Activated CD8-positive, alpha-beta memory T cell treated with anti-CD3 and anti-CD28 coated beads, Interleukin-2, amount 50 U/mL, for 48 hours (primary cell): ENCODE measurements around the gene ANO5.

ENCODE experiments used
- DNase-seq: peaks from one replicate; pipeline ENCODE4 v3.0.0-alpha.2; 2020

Gene ANO5

GRCh38 chr11:22192642-22193347 lies at the start of gene ANO5:
ANO5 (plus strand) TSS chr11:22193085; CDS start chr11:22193493, 408 bp downstream.
- peak; percentile 44 for DNase-seq

- DNase-seq = no peak
Measured at GRCh38 chr11:22151649-22152197, 41.2 kb upstream of the ANO5 start.

DNA sequence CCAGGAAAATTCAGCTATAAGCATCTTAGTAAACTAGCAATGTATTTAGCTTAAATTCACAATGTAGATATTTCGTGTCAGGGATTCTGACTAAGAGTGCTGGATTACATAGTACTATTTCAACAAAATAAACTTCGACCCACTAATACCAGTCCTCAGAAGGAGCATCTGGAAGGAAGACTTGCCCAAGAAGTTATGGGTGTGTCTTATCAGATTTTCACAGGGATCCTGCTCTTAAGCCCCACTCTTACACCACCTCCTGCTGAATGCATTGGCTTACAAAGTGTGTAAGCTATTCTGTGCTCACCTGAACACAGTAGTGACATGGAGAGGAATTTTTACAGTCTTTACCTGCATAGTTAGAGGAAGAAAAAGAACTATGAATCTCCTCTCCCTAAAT lies 35.4 kb upstream of the ANO5 start:
- DNase-seq = no peak

DNA sequence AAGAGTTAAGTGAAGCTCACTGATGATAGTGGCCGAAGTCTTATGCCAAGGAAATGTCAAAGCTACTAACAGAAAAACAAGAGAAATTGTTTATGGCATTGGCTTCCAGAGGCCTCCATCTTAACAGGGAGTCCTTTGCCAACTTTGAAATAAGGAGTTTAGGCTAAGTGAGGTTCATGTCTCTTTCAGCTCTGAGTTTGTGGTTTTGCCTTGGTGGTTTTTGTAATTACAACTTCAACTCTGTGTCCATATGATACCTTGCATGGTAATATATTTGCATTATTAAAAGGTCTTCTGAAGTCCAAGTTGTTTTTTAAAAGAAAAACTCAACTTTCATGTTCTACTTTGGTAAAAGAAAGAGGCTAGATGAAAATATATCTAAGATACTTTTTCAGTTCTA lies 31.4 kb upstream of the ANO5 start:
- no peak for DNase-seq

GRCh38 chr11:22162756-22163155 lies 30.1 kb upstream of the ANO5 start:
- DNase-seq = no peak

- DNase-seq = no peak
Measured at GRCh38 chr11:22163394-22163797, 29.5 kb upstream of the ANO5 start.

DNA sequence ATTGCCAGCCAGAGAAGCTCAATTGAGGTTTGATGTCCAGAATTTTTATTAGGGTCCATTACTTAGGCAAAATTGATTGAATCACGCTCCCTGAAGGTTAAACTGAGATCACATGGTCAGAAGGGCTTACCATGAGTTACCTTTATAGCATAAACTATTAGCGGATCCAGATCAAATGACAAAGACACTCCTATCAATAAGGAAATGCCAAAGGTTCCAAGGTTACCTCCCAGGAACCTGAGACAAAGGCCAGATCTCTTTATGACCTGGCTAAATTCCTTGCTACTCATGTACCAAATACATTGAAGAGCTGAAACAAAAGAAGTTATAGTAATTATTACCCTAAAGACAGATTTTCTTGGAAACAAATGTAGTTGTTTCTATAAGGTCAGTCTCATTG lies 27.8 kb upstream of the ANO5 start:
- no peak for DNase-seq

- no peak for DNase-seq
Measured at GRCh38 chr11:22165759-22166513, 26.9 kb upstream of the ANO5 start.

- no peak for DNase-seq
Measured at GRCh38 chr11:22169833-22170232, 23.1 kb upstream of the ANO5 start.

DNA sequence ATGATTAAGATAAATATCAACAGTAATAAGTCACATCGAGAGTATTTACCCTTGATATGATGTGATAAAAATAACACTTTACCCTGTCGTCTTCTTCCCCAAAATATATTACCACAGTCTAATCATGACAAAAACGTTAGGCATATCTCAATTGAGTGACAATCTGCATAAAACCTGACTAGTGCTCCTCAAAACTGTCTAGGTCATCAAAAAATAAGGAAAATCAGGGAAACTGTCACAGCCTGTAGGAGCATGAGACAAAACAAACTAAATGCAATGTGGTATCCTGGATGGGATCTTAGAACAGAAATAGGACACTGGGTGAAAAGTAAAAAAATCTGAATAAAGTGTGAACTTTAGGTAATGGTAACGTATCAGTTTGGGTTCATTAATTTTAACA lies 19.4 kb upstream of the ANO5 start:
- DNase-seq = no peak

DNA sequence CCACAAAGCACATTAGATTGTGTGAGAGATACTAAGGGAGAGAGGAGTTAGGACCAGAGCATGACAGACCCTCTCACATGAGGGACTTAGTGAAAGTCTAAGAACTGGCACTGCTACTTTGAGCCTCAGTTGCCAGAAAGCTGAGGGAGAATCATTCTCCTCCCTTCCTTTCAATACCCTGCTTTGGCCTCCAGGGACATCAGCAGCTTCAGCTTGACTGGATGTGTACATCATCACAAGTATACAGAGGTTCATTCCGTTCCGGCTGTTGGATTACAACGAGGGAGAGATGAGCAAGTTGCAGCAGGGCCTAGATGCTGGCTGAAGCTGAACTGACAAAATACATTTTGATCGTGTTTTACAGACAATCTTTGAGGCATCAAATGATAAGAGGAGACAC lies 15.7 kb upstream of the ANO5 start:
- DNase-seq = no peak

DNA sequence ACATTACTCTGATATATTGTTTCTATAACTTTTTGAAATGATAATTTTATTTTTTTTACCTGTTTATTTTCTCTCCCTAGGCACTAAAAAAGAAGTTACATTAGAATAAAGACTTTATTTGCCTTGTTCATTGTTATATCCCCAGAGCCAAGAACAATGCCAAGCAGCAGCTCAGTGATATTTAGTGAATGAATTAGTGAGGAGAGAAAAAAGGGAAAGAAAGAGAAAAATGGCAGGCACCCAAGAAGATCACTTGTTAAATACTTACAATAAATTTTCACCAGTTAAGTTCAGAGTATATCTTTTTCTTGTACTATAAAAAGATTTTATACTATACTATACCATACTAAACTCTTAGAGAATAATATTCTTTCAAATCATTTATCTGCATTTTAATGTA lies 13.3 kb upstream of the ANO5 start:
- DNase-seq = no peak

DNA sequence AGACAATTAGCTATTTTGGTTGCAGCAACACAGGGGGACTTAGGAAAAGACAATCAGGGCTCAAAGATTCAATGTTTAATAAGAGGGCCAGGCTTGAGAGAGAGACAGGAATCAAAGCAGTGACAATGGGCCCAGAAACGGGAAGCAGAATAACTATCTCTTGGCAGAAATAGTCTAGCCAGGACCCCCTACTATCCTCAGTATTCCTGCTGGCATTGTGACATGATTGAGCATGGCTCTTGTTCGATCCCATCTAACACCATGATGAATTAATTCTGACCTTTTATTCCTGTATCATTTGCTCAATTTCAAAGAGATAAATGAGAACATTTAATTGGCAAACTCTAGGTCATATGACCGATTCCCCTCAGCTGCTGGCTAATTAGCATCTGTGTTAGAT lies 12.8 kb upstream of the ANO5 start:
- DNase-seq = no peak

- no peak for DNase-seq
Measured at GRCh38 chr11:22189660-22190059, 3.2 kb upstream of the ANO5 start.

GRCh38 chr11:22190827-22191463 lies 1.9 kb upstream of the ANO5 start:
- DNase-seq = no peak

DNA sequence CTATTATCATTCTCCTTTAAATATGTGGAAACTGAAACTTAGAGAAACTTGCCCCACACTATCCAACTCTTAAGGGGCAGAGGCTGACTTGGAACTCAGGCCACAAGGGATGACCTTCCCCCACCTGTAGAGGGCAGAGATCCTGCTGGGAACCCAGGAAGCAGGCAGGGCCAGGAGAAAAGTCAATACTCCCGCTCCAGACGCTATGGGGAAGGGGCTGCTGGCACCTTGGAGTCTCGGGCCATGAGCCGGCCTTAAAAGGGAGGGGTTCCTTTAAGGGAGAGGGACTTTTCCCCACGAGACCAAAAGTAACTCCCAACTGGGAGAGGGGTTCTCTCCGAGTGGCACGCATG lies 620 bp upstream of the ANO5 start:
- no peak for DNase-seq

DNA sequence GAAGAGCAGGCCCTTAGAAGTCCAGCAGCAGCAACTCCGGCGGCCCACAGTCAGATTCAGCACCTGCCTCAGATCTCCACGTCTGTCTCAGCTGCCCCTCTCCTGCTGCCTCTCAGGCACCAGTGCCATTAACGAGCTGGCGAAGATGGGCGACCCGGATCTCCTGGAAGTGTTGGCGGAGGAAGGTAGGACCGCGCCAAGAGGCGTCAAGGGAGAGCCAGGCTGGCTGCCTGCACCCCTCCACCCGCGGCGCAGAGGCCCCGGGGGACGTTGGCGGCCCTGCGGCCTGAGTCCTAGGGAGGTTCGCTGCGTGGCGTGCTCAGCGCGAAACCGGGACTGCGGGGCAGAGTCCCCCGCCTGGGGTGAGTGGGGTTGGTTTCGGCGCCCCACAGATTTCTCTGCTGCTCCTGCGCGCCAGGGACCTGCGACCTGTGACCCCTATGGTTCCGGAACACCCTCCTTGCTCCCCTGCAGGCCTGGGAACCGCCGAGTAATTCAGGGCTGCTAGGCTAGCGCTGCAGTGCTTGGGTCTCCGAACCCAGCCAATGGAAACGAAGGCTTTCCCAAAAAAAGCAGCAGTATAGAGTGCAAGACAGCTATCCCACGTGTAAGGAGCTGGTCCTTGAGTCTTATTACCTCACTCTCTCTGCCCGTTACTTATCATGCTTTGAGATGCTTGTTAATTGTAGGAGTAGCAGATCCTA lies 615 bp downstream of the ANO5 start:
- peak; percentile 44 for DNase-seq

DNA sequence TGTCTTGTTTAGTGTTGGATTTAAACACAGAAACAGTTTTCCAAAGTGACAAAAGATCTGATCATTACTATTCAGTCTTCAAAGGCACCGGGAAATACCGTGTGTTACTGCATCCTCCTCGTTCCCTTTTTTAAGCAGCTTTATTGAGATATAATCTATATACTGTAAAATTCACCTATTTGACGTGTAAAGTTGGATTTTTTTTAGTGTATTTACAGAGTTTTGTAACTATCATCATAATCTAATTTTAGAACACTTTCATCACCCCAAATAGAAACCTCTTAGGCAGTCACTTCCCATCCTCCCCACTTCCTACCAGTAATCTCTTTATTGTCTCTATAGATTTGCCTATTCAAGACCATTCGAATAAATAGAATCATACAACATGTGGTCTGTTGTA lies 1.4 kb downstream of the ANO5 start:
- DNase-seq = no peak

DNA sequence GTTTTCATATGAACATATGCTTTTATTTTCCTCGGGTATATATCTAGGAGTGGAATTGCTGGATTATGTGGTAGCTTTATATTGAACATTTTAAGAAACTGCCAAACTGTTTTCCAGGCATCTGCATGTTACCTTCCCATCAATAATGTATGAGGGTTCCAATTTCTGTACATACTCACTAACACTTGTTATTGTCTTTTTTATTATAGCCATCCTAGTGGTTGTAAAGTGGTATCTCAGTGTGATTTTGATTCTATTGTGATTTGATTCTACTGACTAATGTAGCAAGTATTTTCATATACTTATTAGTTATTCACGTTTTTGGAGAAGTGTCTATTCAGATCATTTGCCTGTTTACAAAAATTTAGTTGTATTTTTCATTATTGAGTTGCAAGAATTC lies 2.0 kb downstream of the ANO5 start:
- DNase-seq = no peak

DNA sequence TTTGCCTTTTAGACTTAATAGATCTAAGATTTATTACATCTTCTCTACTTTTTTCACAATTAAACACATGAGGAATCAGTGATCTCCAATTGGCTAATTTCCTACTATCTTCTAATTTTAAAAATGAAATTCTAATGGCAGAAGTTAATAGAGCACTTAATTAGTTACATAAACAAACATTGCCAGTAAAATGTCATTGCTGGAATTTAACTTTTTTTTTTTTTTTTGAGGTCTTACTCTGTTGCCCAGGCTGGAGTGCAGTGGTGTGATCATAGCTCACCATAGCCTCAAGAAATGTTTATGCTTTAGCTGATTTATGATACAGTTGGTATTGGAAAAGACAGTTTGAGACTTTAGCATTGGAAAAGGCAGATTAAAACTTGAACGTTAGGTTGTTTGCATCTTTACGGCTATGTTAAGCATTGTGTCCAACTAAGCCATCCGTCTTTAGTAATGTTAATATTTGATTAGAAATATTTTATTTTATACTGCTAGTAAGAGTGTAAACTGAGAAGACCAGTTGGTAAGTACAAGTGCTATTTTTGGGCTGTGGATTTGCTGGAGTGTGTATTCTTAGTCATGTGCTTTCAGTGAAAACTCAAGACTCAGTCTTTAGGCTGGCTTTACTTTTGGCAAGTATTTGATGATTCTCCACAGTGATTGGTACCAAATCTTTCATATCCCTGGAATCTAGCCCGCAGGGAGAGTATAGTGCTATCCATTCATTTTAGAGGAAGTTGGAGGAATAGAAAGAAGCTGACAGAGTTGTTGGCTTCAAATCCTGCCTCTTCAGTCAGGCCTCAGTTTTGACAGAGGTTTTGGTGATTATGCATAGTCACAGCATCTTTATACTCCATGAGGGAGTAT lies 4.5 kb downstream of the ANO5 start:
- no peak for DNase-seq

DNA sequence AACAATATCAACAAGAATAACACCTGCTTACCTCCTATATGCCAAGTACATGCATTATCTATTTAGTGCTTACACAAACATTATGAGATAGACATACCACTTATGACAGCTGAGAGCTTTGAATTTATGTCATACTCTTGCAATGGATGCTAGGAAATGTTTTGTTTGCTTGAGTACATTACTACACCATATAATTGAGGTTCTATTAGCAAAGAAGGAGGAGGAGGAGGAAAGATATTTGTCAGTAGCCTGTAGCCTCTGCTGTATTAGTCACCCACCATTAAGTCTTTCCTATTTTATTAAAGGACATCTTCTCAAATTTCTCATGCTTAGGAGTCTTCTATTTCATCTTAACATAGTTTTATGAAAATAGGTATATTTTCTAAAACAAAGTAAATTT lies 6.4 kb downstream of the ANO5 start:
- no peak for DNase-seq

DNA sequence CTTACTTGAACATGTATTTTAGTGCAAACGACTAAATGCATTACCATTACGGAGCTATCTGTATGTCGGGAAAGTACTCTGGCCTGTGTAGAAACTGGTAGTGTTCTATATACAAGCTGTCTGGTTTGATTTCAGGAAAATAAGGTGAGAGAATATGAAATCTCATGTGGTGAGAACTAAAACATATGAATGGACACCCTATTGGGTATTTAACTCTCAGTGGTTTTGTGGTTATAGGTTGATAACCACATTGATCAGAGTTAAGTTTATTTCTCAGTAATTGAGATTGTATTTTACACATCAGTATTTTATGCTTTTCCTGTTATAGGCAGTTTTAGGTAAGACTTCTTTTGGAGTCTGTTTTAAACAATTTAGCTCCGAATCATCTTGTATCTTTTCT lies 10.4 kb downstream of the ANO5 start:
- DNase-seq = no peak
